ENCODE data around the gene CLVS2. TPM values are rescaled to one million over a fixed set of nuclear protein-coding genes. Genes with fewer than 3 reads are reported as not detected.

Gene CLVS2
- total RNA-seq, 1 donor from 2014 or later, result not detected

DNA sequence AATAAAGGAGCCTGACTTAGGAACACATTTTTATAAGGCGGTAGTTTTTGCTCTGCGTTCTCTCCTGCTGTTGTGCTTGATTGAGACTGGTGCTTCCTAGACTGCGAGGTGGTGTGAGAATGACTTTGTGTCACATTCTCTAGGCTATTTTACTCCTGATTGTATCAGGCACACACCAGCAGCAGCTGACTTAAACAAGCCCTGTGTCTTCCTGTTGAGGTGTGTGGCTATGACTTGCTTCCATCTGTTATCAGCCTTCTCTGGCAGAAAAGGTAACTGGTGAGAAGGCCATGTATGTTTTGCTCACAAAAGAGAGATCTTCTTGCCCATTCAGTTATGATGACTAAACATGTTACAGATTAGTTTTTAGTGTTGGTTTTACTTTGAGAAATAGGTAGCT is 43.4 kb downstream of the CLVS2 start:
- TF ChIP-seq, protein P1, sequence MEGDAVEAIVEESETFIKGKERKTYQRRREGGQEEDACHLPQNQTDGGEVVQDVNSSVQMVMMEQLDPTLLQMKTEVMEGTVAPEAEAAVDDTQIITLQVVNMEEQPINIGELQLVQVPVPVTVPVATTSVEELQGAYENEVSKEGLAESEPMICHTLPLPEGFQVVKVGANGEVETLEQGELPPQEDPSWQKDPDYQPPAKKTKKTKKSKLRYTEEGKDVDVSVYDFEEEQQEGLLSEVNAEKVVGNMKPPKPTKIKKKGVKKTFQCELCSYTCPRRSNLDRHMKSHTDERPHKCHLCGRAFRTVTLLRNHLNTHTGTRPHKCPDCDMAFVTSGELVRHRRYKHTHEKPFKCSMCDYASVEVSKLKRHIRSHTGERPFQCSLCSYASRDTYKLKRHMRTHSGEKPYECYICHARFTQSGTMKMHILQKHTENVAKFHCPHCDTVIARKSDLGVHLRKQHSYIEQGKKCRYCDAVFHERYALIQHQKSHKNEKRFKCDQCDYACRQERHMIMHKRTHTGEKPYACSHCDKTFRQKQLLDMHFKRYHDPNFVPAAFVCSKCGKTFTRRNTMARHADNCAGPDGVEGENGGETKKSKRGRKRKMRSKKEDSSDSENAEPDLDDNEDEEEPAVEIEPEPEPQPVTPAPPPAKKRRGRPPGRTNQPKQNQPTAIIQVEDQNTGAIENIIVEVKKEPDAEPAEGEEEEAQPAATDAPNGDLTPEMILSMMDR (conservative IDR thresholded peaks at IDR 0.05; ENCODE audit: low read depth, low read length), result no peak
- no peak overlapping the region for H3K4me3 ChIP-seq (ENCODE audit: low read depth, low read length)
- DNase-seq (ENCODE audit: low read depth), result no peak

- DNase-seq (ENCODE audit: low read depth), result no peak
- TF ChIP-seq, protein P1 (conservative IDR thresholded peaks at IDR 0.05; ENCODE audit: low read depth, low read length), result no peak
- no peak overlapping the region for H3K4me3 ChIP-seq (ENCODE audit: low read depth, low read length)
These were observed 46.4 kb downstream of the CLVS2 start for GRCh38 chr6:123042401-123042800.

GRCh38 chr6:123044341-123044860 is 48.4 kb downstream of the CLVS2 start:
- no peak for DNase-seq (ENCODE audit: low read depth)
- TF ChIP-seq, protein P1 (conservative IDR thresholded peaks at IDR 0.05; ENCODE audit: low read depth, low read length), result no peak
- no peak overlapping the region for H3K4me3 ChIP-seq (ENCODE audit: low read depth, low read length)

DNA sequence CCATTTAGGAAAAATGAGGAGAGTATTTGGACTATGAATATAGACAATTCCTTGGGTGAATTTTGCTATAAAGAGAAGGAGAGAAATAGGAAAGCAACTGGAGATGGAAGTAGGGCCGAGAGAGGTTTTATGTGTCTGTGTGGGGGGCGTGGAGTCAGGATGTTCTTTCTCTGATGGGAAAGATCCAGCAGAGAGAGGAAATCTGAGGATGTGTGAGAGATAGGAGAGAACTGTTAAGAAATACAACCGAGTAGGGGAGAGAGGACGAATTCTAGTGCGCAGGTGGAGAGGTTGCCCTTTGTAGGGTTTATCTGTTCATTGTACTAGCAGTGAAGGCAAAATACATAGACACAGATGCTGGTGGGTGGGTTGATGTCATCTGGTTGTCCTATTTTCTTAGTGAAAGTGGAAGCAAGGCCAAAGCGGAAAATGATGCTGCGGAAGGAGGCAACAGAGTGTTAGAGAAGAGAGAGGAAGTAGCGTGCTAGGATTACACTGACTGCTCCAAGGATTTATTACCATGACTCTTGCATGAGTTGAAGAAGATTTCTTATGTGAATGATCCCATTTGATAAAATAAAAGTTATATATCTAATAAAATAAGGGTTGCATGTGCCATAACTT is 57.7 kb downstream of the CLVS2 start:
- H3K4me3 ChIP-seq (ENCODE audit: low read depth, low read length), result no peak overlapping the region
- TF ChIP-seq, protein P1 (conservative IDR thresholded peaks at IDR 0.05; ENCODE audit: low read depth, low read length), result no peak
- no peak for DNase-seq (ENCODE audit: low read depth)

- TF ChIP-seq, protein P1 (conservative IDR thresholded peaks at IDR 0.05; ENCODE audit: low read depth, low read length), result no peak
- DNase-seq (ENCODE audit: low read depth), result no peak
These were observed 59.2 kb downstream of the CLVS2 start for GRCh38 chr6:123055256-123055655.

GRCh38 chr6:123062670-123063069 is 66.6 kb downstream of the CLVS2 start:
- H3K4me3 ChIP-seq (ENCODE audit: low read depth, low read length), result no peak overlapping the region
- TF ChIP-seq, protein P1 (conservative IDR thresholded peaks at IDR 0.05; ENCODE audit: low read depth, low read length), result no peak
- DNase-seq (ENCODE audit: low read depth), result no peak

More at GRCh38 chr6:123055256-123055655, 59.2 kb downstream of the CLVS2 start:
- no peak overlapping the region for H3K4me3 ChIP-seq (ENCODE audit: low read depth, low read length)

DNA sequence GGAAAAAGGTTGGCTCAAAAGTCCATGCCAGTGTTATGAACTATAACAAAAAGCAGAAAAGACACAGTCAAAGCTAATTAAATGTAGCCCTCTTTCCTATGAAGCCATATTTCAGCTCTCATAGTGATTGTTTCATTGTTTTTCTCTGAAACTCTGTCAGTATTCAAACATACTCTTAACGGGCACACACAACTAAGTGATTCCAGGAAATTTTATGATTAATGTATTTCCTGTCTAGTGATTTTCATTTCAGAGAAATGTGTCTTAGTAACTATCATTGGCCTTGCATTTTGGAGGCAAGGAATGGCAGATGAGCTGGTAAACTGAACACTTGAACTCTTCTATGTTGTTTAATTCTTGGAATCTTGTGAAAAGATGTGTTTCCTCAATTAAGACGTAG is 68.0 kb downstream of the CLVS2 start:
- H3K4me3 ChIP-seq (ENCODE audit: low read depth, low read length), result no peak overlapping the region
- DNase-seq (ENCODE audit: low read depth), result no peak
- TF ChIP-seq, protein P1 (conservative IDR thresholded peaks at IDR 0.05; ENCODE audit: low read depth, low read length), result no peak
